IMR-90 (cell line): ENCODE results near the gene LRRTM4. TPM values are rescaled to one million over a fixed set of nuclear protein-coding genes. Genes with fewer than 3 reads are reported as not detected.

Experiments used
- ATAC-seq: fragments of 200-7000 bp; cut with Tn5 transposase; 2 replicates; pipeline ENCODE4 v1.9.1; 2020; ENCODE audit warnings: low read depth, mild to moderate bottlenecking, moderate library complexity
- BruUV-seq: library from RNA; stranded (reverse); fragments of 400-500 nt; replicated peaks from 2 replicates; lab custom pipeline; 2021; lab: Mats Ljungman, UMichigan
- CTCF ChIA-PET: fragments of 300-600 bp; formaldehyde crosslinking; extraction: SDS; loops from one replicate; lab custom pipeline; 2021; ENCODE audit warnings: antibody characterized with exemption; lab: Yijun Ruan, JAX
- POLR2A ChIA-PET: fragments of 300-600 bp; sonication (Branson Sonifier 250); formaldehyde crosslinking; loops from one replicate; lab custom pipeline; 2022; ENCODE audit warnings: antibody characterized with exemption; ENCODE audit not compliant: unreplicated experiment; lab: Charles Lee
- DNase-seq: peaks from one replicate; pipeline ENCODE4 v3.0.0; 2013
- H2AFZ ChIP-seq: replicated peaks from 2 replicates; pipeline ENCODE3; 2013; ENCODE audit warnings: low read length, mild to moderate bottlenecking; ENCODE audit not compliant: poor library complexity
- H2AK5ac ChIP-seq: 2 replicates; pipeline ENCODE4 v1.6.1; 2013; ENCODE audit warnings: low read depth, low read length, inconsistent platforms
- H2AK9ac ChIP-seq: replicated peaks from 2 replicates; pipeline ENCODE3; 2013; ENCODE audit warnings: mild to moderate bottlenecking, low read depth, low read length, moderate library complexity; ENCODE audit not compliant: poor library complexity
- H2BK120ac ChIP-seq: 2 replicates; pipeline ENCODE4 v1.6.1; 2013; ENCODE audit warnings: low read depth, low read length, inconsistent platforms
- H2BK15ac ChIP-seq: 3 replicates; pipeline ENCODE4 v1.6.1; 2013; ENCODE audit warnings: low read depth, low read length, inconsistent platforms
- H2BK20ac ChIP-seq: 2 replicates; pipeline ENCODE4 v1.6.1; 2013; ENCODE audit warnings: low read depth, mild to moderate bottlenecking, inconsistent platforms, low read length, moderate library complexity
- H2BK5ac ChIP-seq: 2 replicates; pipeline ENCODE4 v1.6.1; 2013; ENCODE audit warnings: mild to moderate bottlenecking, low read depth, low read length, inconsistent platforms; ENCODE audit not compliant: poor library complexity, severe bottlenecking
- H3K14ac ChIP-seq: replicated peaks from 2 replicates; pipeline ENCODE4 v1.6.1; 2013; ENCODE audit warnings: low read depth, low read length, inconsistent platforms
- H3K18ac ChIP-seq: 2 replicates; pipeline ENCODE4 v1.6.1; 2013; ENCODE audit warnings: low read depth, low read length, control low read depth
- H3K23ac ChIP-seq: 2 replicates; pipeline ENCODE4 v1.6.1; 2013; ENCODE audit warnings: low read depth, low read length, inconsistent platforms
- H3K27ac ChIP-seq: 2 replicates; pipeline ENCODE4 v1.5.1; 2013; ENCODE audit warnings: mild to moderate bottlenecking, control low read depth, low read length; ENCODE audit not compliant: insufficient read depth
- H3K27me3 ChIP-seq: 2 replicates; pipeline ENCODE4 v1.6.1; 2013; ENCODE audit warnings: low read length; ENCODE audit not compliant: control insufficient read depth, insufficient read depth
- H3K36me3 ChIP-seq: 2 replicates; pipeline ENCODE4 v1.6.1; 2013; ENCODE audit warnings: low read length, mixed read lengths; ENCODE audit not compliant: control insufficient read depth, insufficient read depth
- H3K4ac ChIP-seq: 2 replicates; pipeline ENCODE4 v1.6.1; 2013; ENCODE audit warnings: low read depth, low read length, inconsistent platforms
- H3K4me1 ChIP-seq: 2 replicates; pipeline ENCODE4 v1.6.1; 2013; ENCODE audit warnings: low read length, mixed read lengths; ENCODE audit not compliant: control insufficient read depth, insufficient read depth
- H3K4me2 ChIP-seq: 2 replicates; pipeline ENCODE4 v1.6.1; 2013; ENCODE audit warnings: low read depth, mild to moderate bottlenecking, control low read depth, low read length, moderate library complexity
- H3K4me3 ChIP-seq: 2 replicates; pipeline ENCODE4 v1.5.1; 2013; ENCODE audit warnings: low read depth, mild to moderate bottlenecking, control low read depth, low read length, moderate library complexity; ENCODE audit not compliant: insufficient read depth
- H3K56ac ChIP-seq: 2 replicates; pipeline ENCODE4 v1.6.1; 2013; ENCODE audit warnings: low read length, inconsistent platforms; ENCODE audit not compliant: insufficient read depth; ENCODE audit errors: extremely low read depth
- H3K79me1 ChIP-seq, 2 experiments: 2 replicates each; pipeline ENCODE4 v1.6.1; 2013; ENCODE audit warnings: low read length in 2 of 2, inconsistent platforms in 1 of 2, low read depth in 1 of 2
- H3K9ac ChIP-seq: 2 replicates; pipeline ENCODE4 v1.6.1; 2013; ENCODE audit warnings: low read depth, low read length, control low read depth
- H3K9me1 ChIP-seq: 2 replicates; pipeline ENCODE4 v1.6.1; 2013; ENCODE audit warnings: low read length, inconsistent platforms; ENCODE audit not compliant: insufficient read depth
- H3K9me3 ChIP-seq: 2 replicates; pipeline ENCODE4 v1.6.1; 2013; ENCODE audit warnings: low read length; ENCODE audit not compliant: control insufficient read depth, insufficient read depth
- H4K20me1 ChIP-seq: 2 replicates; pipeline ENCODE4 v1.6.1; 2013; ENCODE audit warnings: low read length, inconsistent platforms; ENCODE audit not compliant: insufficient read depth
- H4K5ac ChIP-seq: 2 replicates; pipeline ENCODE4 v1.6.1; 2013; ENCODE audit warnings: mild to moderate bottlenecking, low read depth, low read length, control low read depth
- H4K8ac ChIP-seq, 2 experiments: 2 replicates each; pipeline ENCODE4 v1.6.1; 2013; ENCODE audit warnings: low read depth in 2 of 2, low read length in 2 of 2, control low read depth in 1 of 2, inconsistent platforms in 1 of 2
- H4K91ac ChIP-seq: 2 replicates; pipeline ENCODE4 v1.6.1; 2013; ENCODE audit warnings: low read depth, low read length, inconsistent platforms; ENCODE audit not compliant: insufficient read depth
- BHLHE40 ChIP-seq: fragments of 150-350 bp; IDR thresholded peaks from 2 replicates; pipeline ENCODE4 v1.6.1; 2016; ENCODE audit warnings: mild to moderate bottlenecking, low read depth, low read length
- ELK1 ChIP-seq: fragments of 150-350 bp; IDR thresholded peaks from 2 replicates; pipeline ENCODE4 v1.6.1; 2016; ENCODE audit warnings: low read depth, mild to moderate bottlenecking, low read length, moderate library complexity, borderline replicate concordance
- MAFK ChIP-seq: IDR thresholded peaks from 2 replicates; pipeline ENCODE4 v1.6.1; 2012; ENCODE audit warnings: low read depth, low read length, improper control_type of control experiment
- MXI1 ChIP-seq: IDR thresholded peaks from 2 replicates; pipeline ENCODE4 v1.6.1; 2012; ENCODE audit warnings: low read depth, mild to moderate bottlenecking, low read length, moderate library complexity, borderline replicate concordance
- NFE2L2 ChIP-seq: fragments of 150-350 bp; IDR thresholded peaks from 2 replicates; pipeline ENCODE4 v1.6.1; 2016; ENCODE audit warnings: low read depth, mild to moderate bottlenecking, low read length
- whole genome bisulfite sequencing, 2 experiments: methylation state at CpG; one replicate each; pipeline versions ENCODE4 v1.1.5 to v1.1.7; 2013; ENCODE audit warnings: missing lambda C conversion rate in 2 of 2; ENCODE audit not compliant: insufficient read length in 1 of 2; ENCODE audit errors: extremely low coverage in 2 of 2; 5-methylcytosine and 5-hydroxymethylcytosine counted together
- dilution Hi-C: fragments of 300-500 bp; cut with HindIII; formaldehyde crosslinking; loops from one replicate; pipeline ENCODE4 v1.14.3; 2018; ENCODE audit warnings: low sequenced_read_pairs; ENCODE audit not compliant: unreplicated experiment
- in situ Hi-C: fragments of 300-500 bp; cut with MboI; formaldehyde crosslinking; loops from 3 replicates; pipeline ENCODE4 v1.14.3; 2019; ENCODE audit warnings: low sequenced_read_pairs, inconsistent platforms, mixed read lengths
- intact Hi-C: fragments of 100-400 bp; cut with micrococcal nuclease; formaldehyde crosslinking; loops from 2 replicates; pipeline ENCODE4 v1.10.0; 2022
- polyA plus RNA-seq, 3 experiments: library from polyadenylated mRNA; depleted of rRNA; stranded (reverse); fragments of >200 nt; gene quantifications; 2 replicates each; pipeline ENCODE4 v1.2.3, GENCODE V29; 2012; ENCODE audit warnings: low replicate concordance in 1 of 3
- total RNA-seq: library from RNA; depleted of rRNA; stranded (reverse); fragments of >200 nt; gene quantifications from 2 replicates; pipeline ENCODE4 v1.2.3, GENCODE V29; 2012

Gene LRRTM4
- total and polyA plus RNA-seq, 2 of the 4 experiments (the other 2 are of a cell fraction): not detected

- Histone ChIP-seq H4K8ac (no peak overlapping the region), H4K5ac (no peak overlapping the region), H3K9me1 (no peaks in the 10 kb centered on the region), H2AK9ac (no peak overlapping the region), H2BK5ac (no peak overlapping the region), H3K4ac (no peak overlapping the region), H3K14ac (no peak overlapping the region), H2AFZ (no peak overlapping the region), H2AK5ac (no peak overlapping the region), H3K27ac (no peak overlapping the region), H2BK120ac (no peak overlapping the region), H3K23ac (no peak overlapping the region), H2BK15ac (no peak overlapping the region), H4K91ac (no peak overlapping the region), H3K4me2 (no peak overlapping the region), H4K20me1 (no peaks in the 10 kb centered on the region), H3K4me3 (no peak overlapping the region), H3K27me3 (no peaks in the 10 kb centered on the region), H3K56ac (no peak overlapping the region), H2BK20ac (no peak overlapping the region), H3K79me1 (no peaks in the 10 kb centered on the region), H3K4me1 (no peaks in the 10 kb centered on the region), H3K36me3 (no peaks in the 10 kb centered on the region), H3K9ac (no peak overlapping the region), H3K18ac (no peak overlapping the region), H3K9me3 (no peaks in the 10 kb centered on the region)
- DNase-seq (no peak), ATAC-seq (no peak)
- intact Hi-C loops: no loop called here
- in situ Hi-C loops: no loop called here
- TF ChIP-seq ELK1: no peak
- TF ChIP-seq BHLHE40: no peak
- TF ChIP-seq MXI1: no peak
- no peak for TF ChIP-seq NFE2L2
- no peak for TF ChIP-seq MAFK
- WGBS, 2 experiments: no CpG with 5 or more reads among the region's 2 CpGs
- ChIA-PET CTCF (no interaction called here), POLR2A (no interaction called here)
- BruUV-seq: no TSS peak
- dilution Hi-C loops: no loop called here
Measured at GRCh38 chr2:76965772-76966171, 556.4 kb downstream of the LRRTM4 start.
